Neuronal stem cell (in vitro differentiated cells): ENCODE measurements around the gene ZIK1.
A peak's percentile ranks its signal among the peaks of the same experiment; 100 is the strongest.

Experiments used
- DNase-seq: peaks from one replicate; pipeline ENCODE4 v3.0.0-alpha.2; 2013; ENCODE audit warnings: low spot score
- H2AFZ ChIP-seq: one replicate; pipeline ENCODE4 v1.6.1; 2013; ENCODE audit warnings: mild to moderate bottlenecking, low read length, inconsistent platforms
- H2AK5ac ChIP-seq: 2 replicates; pipeline ENCODE4 v1.6.1; 2013; ENCODE audit warnings: low read depth, mild to moderate bottlenecking, inconsistent platforms, low read length, moderate library complexity, mixed read lengths
- H2BK120ac ChIP-seq: 2 replicates; pipeline ENCODE4 v1.6.1; 2013; ENCODE audit warnings: low read depth, mild to moderate bottlenecking, inconsistent platforms, low read length, moderate library complexity, mixed read lengths
- H2BK12ac ChIP-seq: one replicate; pipeline ENCODE4 v1.6.1; 2013; ENCODE audit warnings: low read length, inconsistent platforms
- H2BK15ac ChIP-seq: 2 replicates; pipeline ENCODE4 v1.6.1; 2013; ENCODE audit warnings: mild to moderate bottlenecking, low read length, inconsistent platforms, mixed read lengths
- H2BK5ac ChIP-seq: one replicate; pipeline ENCODE4 v1.6.1; 2013; ENCODE audit warnings: inconsistent platforms, mild to moderate bottlenecking, low read length, moderate library complexity
- H3K14ac ChIP-seq: one replicate; pipeline ENCODE4 v1.6.1; 2013; ENCODE audit warnings: low read length, inconsistent platforms
- H3K18ac ChIP-seq: 2 replicates; pipeline ENCODE4 v1.6.1; 2013; ENCODE audit warnings: low read length, inconsistent platforms
- H3K23ac ChIP-seq: 2 replicates; pipeline ENCODE4 v1.6.1; 2013; ENCODE audit warnings: low read depth, mild to moderate bottlenecking, mixed read lengths, low read length, inconsistent platforms; ENCODE audit not compliant: poor library complexity
- H3K27ac ChIP-seq: replicated peaks from 3 replicates; pipeline ENCODE4 v1.5.1; 2013; ENCODE audit warnings: low read length, inconsistent platforms
- H3K27me3 ChIP-seq, 3 experiments: 2 replicates each; pipeline ENCODE4 v1.6.1; 2013; ENCODE audit warnings: low read length in 3 of 3, mild to moderate bottlenecking in 2 of 3, inconsistent platforms in 1 of 3, low read depth in 1 of 3, mixed read lengths in 1 of 3, moderate library complexity in 1 of 3; ENCODE audit not compliant: control insufficient read depth in 3 of 3, insufficient read depth in 3 of 3
- H3K36me3 ChIP-seq, 2 donors: replicated peaks in 1 of 2; 2 replicates each; pipeline ENCODE4 v1.6.1; 2013; ENCODE audit warnings: low read length in 2 of 2; ENCODE audit not compliant: control insufficient read depth in 2 of 2, insufficient read depth in 2 of 2
- H3K4ac ChIP-seq: 2 replicates; pipeline ENCODE4 v1.6.1; 2013; ENCODE audit warnings: inconsistent platforms, mild to moderate bottlenecking, low read length, moderate library complexity
- H3K4me1 ChIP-seq, 2 donors: 1 replicate in 1 of 2; 2 replicates in 1 of 2; pipeline ENCODE4 v1.6.1; 2013; ENCODE audit warnings: low read length in 2 of 2, low read depth in 1 of 2; ENCODE audit not compliant: control insufficient read depth in 2 of 2, insufficient read depth in 1 of 2
- H3K4me2 ChIP-seq: one replicate; pipeline ENCODE4 v1.6.1; 2013; ENCODE audit warnings: mild to moderate bottlenecking, low read length, inconsistent platforms; ENCODE audit not compliant: insufficient read depth, poor library complexity, severe bottlenecking
- H3K4me3 ChIP-seq, 2 donors: 2 replicates each; pipeline ENCODE4 v1.5.1; 2013; ENCODE audit warnings: low read length in 2 of 2, mild to moderate bottlenecking in 2 of 2, inconsistent platforms in 1 of 2, moderate library complexity in 1 of 2
- H3K79me1 ChIP-seq: one replicate; pipeline ENCODE4 v1.6.1; 2013; ENCODE audit warnings: low read depth, mild to moderate bottlenecking, inconsistent platforms, low read length, moderate library complexity
- H3K9ac ChIP-seq: one replicate; pipeline ENCODE4 v1.6.1; 2013; ENCODE audit warnings: mild to moderate bottlenecking, low read depth, low read length, inconsistent platforms; ENCODE audit not compliant: poor library complexity
- H3K9me3 ChIP-seq, 2 donors: replicated peaks in 1 of 2; 2 replicates each; pipeline versions ENCODE3 to v1.6.1; 2013; ENCODE audit warnings: low read length in 2 of 2, mild to moderate bottlenecking in 2 of 2, inconsistent platforms in 1 of 2, low read depth in 1 of 2, mixed read lengths in 1 of 2, moderate library complexity in 1 of 2; ENCODE audit not compliant: control insufficient read depth in 2 of 2, insufficient read depth in 1 of 2
- H4K8ac ChIP-seq: one replicate; pipeline ENCODE4 v1.6.1; 2013; ENCODE audit warnings: low read depth, mild to moderate bottlenecking, inconsistent platforms, low read length, moderate library complexity
- H4K91ac ChIP-seq: one replicate; pipeline ENCODE4 v1.6.1; 2013; ENCODE audit warnings: low read length, low read depth, mild to moderate bottlenecking, inconsistent platforms; ENCODE audit not compliant: poor library complexity
- WGBS, 2 donors: extraction: QIAGEN DNeasy Blood & Tissue Kit; methylation state at CpG; one replicate each; pipeline ENCODE4 v1.1.7; 2013; ENCODE audit warnings: missing lambda C conversion rate in 2 of 2, mixed read lengths in 1 of 2; ENCODE audit not compliant: insufficient read length in 2 of 2, insufficient replicate concordance in 1 of 2; ENCODE audit errors: extremely low coverage in 2 of 2; 5-methylcytosine and 5-hydroxymethylcytosine counted together

ZIK1 gene

DNA sequence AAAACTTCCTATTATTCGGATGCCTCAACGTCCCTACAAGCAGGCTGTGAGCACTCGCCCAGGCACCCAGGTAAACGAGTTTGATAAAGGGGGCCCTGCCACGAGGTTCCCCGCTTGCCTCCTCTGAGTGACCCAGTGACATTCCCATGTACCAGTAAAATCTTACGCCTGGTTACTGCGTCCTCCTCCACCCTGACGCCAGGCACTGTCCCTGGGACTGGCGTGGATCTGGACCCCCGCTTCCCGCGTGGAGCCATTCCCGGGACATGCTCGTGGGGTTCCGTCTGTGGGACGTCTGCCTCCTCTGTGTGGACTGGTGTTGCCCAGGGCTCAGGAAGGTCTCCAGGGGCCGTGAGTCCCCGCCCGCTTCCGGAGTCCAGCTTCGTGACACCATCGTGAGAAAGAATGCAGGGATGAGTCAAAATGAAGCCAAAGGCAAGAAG, 23.9 kb upstream of the ZIK1 start:
- H3K4me2 ChIP-seq = no peak overlapping the region
- H3K27ac ChIP-seq = no peak overlapping the region
- no peak overlapping the region for H2BK15ac ChIP-seq
- DNase-seq = no peak
- no peak overlapping the region for H3K4ac ChIP-seq
- H2AK5ac ChIP-seq = no peak overlapping the region
- peaks cover 5% of the 10 kb centered on the region for H3K79me1 ChIP-seq
- peak overlapping the region; percentile 92 for H2AFZ ChIP-seq
- H3K36me3 ChIP-seq = peaks cover 6 to 24% of the 10 kb centered on the region in 2 donors
- H4K91ac ChIP-seq = no peak overlapping the region
- H3K14ac ChIP-seq = no peak overlapping the region
- no peak overlapping the region for H3K23ac ChIP-seq
- peaks cover 9 to 42% of the 10 kb centered on the region in 2 donors for H3K9me3 ChIP-seq
- no CpG with 5 or more reads among the region's 23 CpGs for WGBS, 2 donors
- H3K27me3 ChIP-seq = no peaks in the 10 kb centered on the region
- H3K4me1 ChIP-seq = peaks cover 8 to 10% of the 10 kb centered on the region in 2 donors
- no peak overlapping the region for H3K9ac ChIP-seq
- H2BK12ac ChIP-seq = no peak overlapping the region
- H4K8ac ChIP-seq = no peak overlapping the region
- H3K18ac ChIP-seq = no peak overlapping the region
- H2BK5ac ChIP-seq = no peak overlapping the region
- no peak overlapping the region for H2BK120ac ChIP-seq
- H3K4me3 ChIP-seq = peak overlapping the region; percentile 53 to 95

DNA sequence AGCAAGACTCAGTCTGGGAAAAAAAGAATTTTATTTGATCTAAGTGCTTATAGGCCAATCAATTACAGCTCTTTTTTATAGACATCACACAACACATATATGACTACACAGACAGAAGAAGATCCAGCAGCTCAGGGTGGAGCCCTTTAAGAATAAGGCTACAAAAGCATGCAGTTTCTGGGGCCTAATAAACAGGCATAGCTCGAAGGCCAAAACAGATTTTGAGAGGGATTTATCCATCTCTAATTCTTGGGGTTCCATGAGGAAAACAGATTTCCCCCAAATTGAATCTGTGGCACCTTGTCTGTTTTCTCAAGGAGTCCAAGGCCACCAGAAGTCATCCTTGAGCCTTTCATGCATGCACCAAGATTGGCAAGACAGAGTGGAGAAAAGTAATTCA, 20.4 kb upstream of the ZIK1 start:
- no peaks in the 10 kb centered on the region for H3K27me3 ChIP-seq
- no peak for DNase-seq
- peaks cover 29 to 53% of the 10 kb centered on the region in 2 donors for H3K9me3 ChIP-seq
- no peak overlapping the region for H3K4me3 ChIP-seq
- no peak overlapping the region for H3K18ac ChIP-seq
- no peak overlapping the region for H2AK5ac ChIP-seq
- no peak overlapping the region for H3K4ac ChIP-seq
- H2BK5ac ChIP-seq = no peak overlapping the region
- no peak overlapping the region for H2BK15ac ChIP-seq
- no peak overlapping the region for H3K14ac ChIP-seq
- H2BK12ac ChIP-seq = no peak overlapping the region
- no peaks in the 10 kb centered on the region for H3K36me3 ChIP-seq
- no peak overlapping the region for H4K8ac ChIP-seq
- peaks cover 2 to 4% of the 10 kb centered on the region in 2 donors for H3K4me1 ChIP-seq
- H3K23ac ChIP-seq = no peak overlapping the region
- no peak overlapping the region for H2AFZ ChIP-seq
- H3K9ac ChIP-seq = no peak overlapping the region
- no peak overlapping the region for H3K27ac ChIP-seq
- peaks cover 3% of the 10 kb centered on the region for H3K79me1 ChIP-seq
- WGBS, 2 donors = no CpG with 5 or more reads among the region's 1 CpG
- no peak overlapping the region for H4K91ac ChIP-seq
- no peak overlapping the region for H3K4me2 ChIP-seq
- no peak overlapping the region for H2BK120ac ChIP-seq

DNA sequence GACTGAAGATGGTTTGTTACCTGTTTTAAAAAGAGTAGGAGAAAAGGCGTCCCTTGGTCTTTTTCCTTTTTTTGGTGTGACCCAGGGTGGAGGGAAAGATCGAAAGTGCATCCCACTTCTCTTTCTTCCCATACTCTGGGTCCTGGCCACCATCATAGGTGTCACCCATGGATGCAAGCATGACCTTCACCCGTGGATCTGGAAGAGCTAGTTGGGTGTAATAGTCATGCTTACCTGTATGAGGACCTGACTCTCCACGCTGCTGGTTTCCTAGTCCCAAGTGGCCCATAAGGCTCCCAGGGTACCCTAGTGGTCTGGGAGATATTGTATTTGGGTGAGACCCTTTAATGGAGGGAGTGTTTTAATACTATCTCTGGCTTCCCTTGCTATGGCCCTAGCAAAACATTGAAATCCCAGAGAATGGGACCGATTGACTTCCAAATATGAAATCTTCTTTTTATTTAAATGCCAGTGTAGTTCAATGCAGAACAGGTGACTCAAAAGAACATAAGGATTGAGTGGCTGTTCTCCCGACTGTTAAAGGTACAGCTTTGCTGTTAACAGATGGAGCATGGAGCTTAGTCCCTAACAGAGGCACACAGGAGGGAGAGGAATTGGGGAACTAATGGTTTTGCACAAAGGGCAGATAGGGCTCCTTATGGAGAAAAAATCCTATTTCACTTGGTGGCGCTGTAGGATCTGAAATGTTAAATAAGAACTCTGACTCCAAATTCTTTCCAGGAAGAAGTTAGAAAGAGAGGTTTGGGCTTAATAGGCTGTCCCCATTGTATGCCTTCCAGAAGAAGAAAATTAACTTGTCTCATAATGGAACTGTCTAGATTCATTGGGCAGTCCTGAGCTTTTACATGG, 17.3 kb upstream of the ZIK1 start:
- Histone ChIP-seq H3K4me2 (no peak overlapping the region), H2BK5ac (no peak overlapping the region), H2AK5ac (no peak overlapping the region), H2BK120ac (no peak overlapping the region), H3K9ac (no peak overlapping the region), H3K18ac (no peak overlapping the region), H3K9me3 (peaks cover 48 to 71% of the 10 kb centered on the region in 2 donors), H3K36me3 (peaks cover 5 to 17% of the 10 kb centered on the region in 2 donors), H3K27ac (no peak overlapping the region), H3K4me1 (no peaks in the 10 kb centered on the region), H3K4me3 (no peak overlapping the region), H3K79me1 (no peaks in the 10 kb centered on the region), H2BK12ac (no peak overlapping the region), H3K27me3 (no peaks in the 10 kb centered on the region), H4K91ac (no peak overlapping the region), H2BK15ac (no peak overlapping the region), H3K23ac (no peak overlapping the region), H3K14ac (no peak overlapping the region), H3K4ac (no peak overlapping the region), H4K8ac (no peak overlapping the region), H2AFZ (no peak overlapping the region)
- DNase-seq = no peak
- no CpG with 5 or more reads among the region's 7 CpGs for WGBS, 2 donors

DNA sequence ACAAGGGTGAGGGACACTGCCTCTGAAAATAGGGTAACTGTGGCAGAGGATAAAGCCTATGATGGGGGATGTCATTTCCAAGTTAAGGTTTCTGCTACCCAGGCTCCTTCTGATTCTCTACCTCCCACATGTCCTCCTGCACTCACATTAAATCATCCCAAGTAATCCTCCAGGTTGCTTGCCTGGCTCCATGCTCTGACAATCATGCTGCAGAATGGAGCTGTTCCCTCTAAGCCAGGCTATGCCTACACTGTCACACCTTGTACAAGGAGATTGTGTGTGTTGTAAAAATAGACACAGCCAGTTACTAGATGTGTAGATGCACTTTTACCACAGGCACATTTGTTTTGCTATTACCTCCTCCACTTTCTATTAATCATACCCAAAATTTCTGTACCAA, 13.2 kb upstream of the ZIK1 start:
- no peak overlapping the region for H2AFZ ChIP-seq
- no peak overlapping the region for H3K4me2 ChIP-seq
- H3K9me3 ChIP-seq = peaks cover 78 to 88% of the 10 kb centered on the region in 2 donors
- no peak overlapping the region for H3K9ac ChIP-seq
- no peak overlapping the region for H4K8ac ChIP-seq
- H3K18ac ChIP-seq = no peak overlapping the region
- no peak for DNase-seq
- H3K79me1 ChIP-seq = no peaks in the 10 kb centered on the region
- no peak overlapping the region for H4K91ac ChIP-seq
- H3K4me1 ChIP-seq = no peaks in the 10 kb centered on the region
- no peaks in the 10 kb centered on the region for H3K27me3 ChIP-seq
- no peak overlapping the region for H3K23ac ChIP-seq
- H3K27ac ChIP-seq = no peak overlapping the region
- no peak overlapping the region for H3K4ac ChIP-seq
- no peak overlapping the region for H2BK12ac ChIP-seq
- H2BK5ac ChIP-seq = no peak overlapping the region
- H2BK120ac ChIP-seq = no peak overlapping the region
- no peak overlapping the region for H3K4me3 ChIP-seq
- no peak overlapping the region for H2AK5ac ChIP-seq
- H3K14ac ChIP-seq = no peak overlapping the region
- H3K36me3 ChIP-seq = peaks cover 42 to 57% of the 10 kb centered on the region in 2 donors
- H2BK15ac ChIP-seq = no peak overlapping the region
